HG03575 (cell line): ENCODE data around the gene NINJ1.
"Not testable (repeated sequence)": the region's sequence is repeated elsewhere in the genome, so short reads cannot be mapped to it uniquely, and the experiment has no call there.

Experiments
- ATAC-seq: cut with Tn5 transposase; IDR thresholded peaks from one replicate; pipeline ENCODE4 v1.9.1; 2021; ENCODE audit not compliant: unreplicated experiment, insufficient number of reproducible peaks, low FRiP score; ENCODE audit errors: extremely low read depth

The NINJ1 gene

DNA sequence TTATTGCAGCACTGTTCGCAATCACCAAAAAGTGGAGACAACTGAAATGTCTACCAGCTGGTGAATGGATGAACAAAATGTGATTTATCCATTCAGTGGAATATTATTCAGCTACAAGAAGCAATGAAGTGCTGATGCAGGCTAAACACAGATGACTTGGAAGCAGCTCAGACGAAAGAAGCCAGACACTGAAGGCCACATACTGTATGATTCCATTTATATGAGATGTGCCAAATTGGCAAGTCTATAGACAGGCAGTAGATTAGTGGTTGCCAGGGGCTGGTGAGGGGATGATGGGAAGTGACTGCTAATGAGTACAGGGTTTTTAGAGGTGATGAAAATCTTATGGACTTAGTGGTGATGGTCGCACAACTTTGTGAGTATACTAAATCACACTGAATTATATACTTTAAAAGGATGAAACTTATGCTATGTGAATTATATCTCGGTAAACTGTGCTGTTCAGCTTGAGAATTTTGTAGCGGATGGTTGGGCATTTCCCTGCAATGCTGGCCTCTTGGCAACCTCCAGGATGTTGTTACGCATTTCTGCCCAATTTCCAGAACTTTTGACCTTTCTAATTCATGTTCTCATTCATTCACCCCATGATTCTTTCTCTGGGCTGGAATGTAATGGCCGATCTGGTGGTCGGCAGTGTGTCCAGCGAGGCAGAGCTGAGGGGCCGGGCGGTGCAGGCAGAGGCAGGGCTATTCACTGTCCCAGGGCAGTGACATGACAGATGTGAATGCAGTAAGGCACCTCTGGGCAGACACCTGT is 27.9 kb upstream of the NINJ1 start:
- ATAC-seq = no peak

DNA sequence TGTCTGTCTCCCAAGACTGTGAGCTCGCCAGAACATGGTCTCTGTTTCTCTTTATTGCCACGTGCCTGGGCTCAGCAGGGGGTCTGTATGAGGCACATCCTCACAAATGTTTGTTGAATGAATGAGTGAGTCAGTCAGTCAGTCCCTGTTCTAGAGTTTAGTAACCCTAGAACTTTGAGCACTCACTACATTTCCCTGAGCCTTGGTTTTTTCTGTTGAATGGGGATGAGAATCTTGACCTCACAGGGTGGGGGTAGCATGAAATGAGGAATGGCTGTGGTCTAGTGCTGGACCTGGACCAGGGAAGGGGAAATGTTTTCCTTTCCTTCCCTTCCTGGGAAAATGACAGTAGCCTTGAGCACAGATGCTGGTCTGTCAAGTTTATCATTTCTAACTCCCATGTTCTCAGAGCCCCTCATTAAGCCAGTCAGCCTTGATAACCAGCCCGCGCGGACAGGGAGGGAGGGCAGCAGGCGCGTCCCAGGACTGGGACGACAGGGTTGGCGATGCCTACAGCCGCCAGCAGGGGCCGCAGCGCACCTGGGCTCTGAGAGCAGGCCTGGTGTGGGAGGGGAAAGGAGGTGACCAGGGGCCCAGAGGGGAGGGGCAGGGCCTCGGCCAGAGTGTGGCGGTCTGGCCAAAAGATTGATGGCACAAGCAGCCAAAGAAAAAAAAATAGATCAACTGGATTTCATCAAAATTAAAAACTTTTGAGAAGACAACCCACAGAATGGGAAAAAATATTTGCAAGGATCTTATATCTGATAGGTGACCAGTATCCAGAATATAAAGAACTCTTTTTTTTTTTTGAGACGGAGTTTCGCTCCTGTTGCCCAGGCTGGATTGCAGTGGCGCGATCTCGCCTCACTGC is 25.8 kb upstream of the NINJ1 start:
- ATAC-seq = no peak

- no peak for ATAC-seq
Observed at GRCh38 chr9:93156475-93157008, 22.5 kb upstream of the NINJ1 start.

DNA sequence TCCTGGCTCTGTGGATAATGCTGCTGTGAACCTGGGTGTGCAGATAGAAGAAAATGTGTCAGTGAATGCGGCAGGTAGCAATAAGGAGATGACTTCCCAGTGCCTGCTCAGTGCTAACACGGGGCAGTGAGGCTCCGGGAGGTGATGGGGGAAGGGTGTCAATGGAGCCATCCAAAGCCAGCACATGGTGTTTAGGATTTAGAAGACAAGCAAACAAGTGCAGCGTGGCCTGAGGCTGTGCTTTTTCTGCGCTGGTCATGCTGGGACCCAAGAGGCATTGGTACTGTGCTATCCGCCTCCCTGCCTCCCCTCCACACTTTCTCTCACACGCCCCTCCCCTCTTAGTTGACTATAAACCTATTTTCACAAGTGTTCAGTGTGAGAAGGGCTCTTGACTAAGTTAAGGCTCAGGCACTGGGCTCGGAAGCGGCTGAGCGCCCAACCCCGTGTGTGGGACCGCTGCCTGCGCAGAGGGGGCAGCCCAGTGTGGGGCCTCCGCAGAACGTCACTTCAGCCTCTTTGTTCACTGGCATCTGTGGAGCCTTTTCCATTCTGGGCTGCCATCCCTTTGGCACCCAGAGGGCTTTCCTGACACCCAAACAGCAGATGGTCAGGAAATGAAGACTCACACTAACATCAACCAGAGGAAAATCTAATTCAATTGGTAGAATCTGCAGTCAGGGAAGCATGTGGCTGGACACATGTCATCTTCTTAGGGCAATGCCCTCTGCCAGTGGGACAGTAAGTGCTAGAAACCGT is 21.8 kb upstream of the NINJ1 start:
- no peak for ATAC-seq

DNA sequence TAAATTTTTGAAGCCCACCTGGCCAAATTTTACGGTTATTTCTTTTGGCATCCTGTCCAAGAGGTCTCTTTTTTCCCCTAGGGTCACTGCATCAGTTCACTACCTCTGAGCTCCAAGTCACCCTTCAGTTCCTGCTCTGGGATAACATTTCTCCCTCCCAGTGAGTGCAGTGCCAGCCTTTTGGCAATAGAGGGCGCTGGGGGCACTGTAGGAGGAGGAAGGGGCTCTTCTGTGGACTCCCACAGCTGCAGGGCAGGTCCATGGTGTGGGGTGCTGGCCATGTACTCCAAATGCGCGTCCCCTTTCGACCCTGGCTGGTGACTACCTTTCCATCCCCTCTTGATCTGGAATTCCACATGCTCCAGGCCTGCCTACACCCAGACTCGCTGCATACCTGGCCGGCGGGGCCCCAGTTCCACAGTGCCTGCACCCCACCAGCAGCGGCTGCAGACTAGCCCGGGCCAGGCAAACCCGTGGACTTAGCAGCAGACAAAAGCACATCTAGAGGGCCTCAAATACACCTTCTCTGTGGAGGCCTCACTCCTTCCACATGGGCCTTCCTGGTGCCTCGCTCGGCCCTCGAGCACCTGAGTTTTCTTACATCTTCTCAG is 20.3 kb upstream of the NINJ1 start:
- ATAC-seq = no peak

- ATAC-seq = no peak
Observed at GRCh38 chr9:93151097-93151784, 17.2 kb upstream of the NINJ1 start.

- ATAC-seq = no peak
Observed at GRCh38 chr9:93149361-93149760, 15.3 kb upstream of the NINJ1 start.

DNA sequence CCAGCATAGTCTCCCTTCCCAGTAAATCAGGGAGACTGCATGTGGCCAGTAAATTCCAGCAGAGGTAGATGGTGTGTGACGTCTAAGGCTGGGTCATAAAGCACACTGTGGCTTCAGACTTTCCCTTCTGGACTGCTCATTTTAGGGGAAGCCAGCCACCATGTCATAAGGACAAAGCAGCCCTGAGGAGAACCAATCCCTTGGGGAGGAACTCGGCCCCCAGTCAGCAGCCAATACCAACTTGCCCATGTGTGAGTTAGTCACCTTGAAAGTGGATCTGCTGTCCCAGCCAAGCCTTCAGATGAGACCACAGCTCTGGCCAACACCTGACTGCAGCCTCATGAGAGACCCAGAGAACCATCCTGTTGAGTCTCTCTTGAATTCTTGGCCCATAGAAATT is 14.7 kb upstream of the NINJ1 start:
- ATAC-seq = no peak

- no peak for ATAC-seq
Observed at GRCh38 chr9:93147632-93148031, 13.6 kb upstream of the NINJ1 start.

DNA sequence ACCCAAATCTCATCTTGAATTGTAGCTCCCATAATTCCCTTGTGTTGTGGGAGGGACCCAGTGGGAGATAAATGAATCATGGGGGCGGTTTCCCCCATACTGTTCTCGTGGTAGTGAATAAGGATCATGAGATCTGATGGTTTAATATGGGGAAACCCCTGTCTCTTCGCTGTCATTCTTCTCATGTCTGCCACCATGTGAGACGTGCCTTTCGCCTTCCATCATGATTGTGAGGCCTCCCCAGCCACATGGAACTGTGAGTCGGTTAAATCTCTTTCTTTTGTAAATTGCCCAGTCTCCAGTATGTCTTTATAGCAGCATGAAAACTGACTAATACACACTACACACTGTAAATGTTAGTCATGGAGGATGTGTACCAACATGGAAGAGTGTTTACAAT is 12.6 kb upstream of the NINJ1 start:
- ATAC-seq = not testable (repeated sequence)

DNA sequence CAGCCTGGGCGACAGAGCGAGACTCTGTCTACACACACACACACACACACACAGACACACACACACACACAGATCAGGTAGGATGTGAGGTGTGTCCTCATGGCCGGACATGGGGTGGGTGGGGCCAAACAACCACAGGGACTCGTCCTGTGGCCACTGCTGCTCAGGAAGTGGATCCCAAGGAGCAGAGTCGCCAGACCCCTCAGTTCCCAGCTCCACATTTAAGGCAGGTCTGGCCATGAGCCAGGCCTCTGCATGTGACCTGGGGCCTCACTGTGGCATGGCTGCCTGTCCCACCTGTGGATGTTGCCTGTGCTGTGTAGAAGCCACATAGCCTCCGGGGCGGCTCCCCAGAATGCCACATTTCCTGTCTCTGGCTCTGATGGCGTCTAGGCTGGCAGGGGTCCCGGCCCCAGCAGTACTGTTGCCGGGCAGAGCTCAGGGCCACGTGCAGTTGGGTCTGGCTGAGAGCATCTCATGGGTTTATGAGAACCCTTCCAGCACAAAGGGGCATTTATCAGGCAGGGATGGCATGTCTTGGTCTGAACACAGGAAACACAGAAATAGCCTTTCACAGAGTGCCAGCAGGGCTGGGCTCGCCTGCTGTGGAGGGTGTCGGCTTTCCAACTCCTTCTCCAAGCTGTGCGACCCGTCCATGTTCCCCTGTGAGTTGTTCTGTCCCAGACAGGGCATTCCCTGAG is 9.9 kb upstream of the NINJ1 start:
- no peak for ATAC-seq

DNA sequence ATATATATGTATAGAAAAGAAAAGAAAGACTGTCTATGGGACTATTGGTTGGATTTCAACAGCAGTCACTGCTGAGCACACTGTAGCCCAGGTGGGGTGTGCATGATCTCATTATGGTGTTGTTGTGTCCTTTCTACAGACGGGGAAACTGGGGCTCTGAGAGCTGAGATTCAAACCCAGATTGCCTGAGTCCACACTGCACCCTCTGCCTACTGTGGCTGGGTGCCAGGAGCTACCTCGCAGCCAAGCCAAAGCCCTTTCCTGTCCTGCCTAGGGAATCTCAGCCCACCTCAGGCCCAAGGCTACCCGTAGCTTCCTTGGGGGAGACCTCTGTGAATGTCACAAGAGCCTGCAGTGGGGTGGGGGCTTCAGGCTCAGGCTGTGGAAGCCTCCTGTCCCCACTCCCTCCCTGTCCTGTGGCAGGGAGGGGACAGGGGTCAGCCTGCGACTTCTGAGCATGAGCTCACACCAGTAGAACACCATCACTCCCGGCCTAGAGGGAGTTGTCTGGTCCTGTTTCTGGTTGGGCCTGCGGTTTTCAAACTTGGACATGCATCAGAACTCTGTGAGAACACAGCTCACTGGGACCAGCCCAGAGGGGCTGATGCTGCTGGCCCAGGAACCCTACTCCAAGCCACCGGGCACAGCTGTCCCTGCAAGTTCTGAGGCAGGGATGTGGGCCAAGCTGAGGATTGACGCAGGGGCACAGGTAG is 7.9 kb upstream of the NINJ1 start:
- ATAC-seq = no peak

GRCh38 chr9:93139365-93140182 is 5.5 kb upstream of the NINJ1 start:
- ATAC-seq = no peak

DNA sequence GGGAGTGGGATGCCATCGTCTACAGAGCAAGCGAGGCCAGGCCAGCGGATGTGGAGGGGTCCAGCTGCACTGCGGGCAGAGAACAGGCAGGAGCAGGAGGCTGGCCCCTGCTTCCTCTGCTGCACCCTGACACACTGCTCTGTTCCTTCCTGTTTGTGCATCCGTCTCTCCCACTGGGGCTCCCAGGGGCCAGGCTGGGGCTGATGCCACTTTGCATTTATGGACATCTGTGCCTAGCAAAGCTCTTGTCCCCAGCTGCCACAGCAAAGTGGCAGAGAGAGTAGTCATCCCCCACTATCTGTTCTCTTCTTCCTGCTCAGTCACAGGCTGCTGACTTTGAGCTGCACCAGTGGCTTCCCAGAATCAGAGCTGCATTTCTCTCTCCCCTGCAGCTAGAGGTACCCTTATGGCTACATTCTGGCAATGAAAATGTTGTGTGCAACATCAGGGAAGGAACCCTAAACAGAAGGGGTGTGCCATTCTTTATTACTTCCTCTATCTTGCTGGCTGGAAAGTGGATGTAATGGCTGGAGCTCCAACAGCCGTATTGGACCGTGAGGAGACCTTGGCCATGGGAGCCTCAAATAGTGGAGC is 4.2 kb upstream of the NINJ1 start:
- no peak for ATAC-seq

DNA sequence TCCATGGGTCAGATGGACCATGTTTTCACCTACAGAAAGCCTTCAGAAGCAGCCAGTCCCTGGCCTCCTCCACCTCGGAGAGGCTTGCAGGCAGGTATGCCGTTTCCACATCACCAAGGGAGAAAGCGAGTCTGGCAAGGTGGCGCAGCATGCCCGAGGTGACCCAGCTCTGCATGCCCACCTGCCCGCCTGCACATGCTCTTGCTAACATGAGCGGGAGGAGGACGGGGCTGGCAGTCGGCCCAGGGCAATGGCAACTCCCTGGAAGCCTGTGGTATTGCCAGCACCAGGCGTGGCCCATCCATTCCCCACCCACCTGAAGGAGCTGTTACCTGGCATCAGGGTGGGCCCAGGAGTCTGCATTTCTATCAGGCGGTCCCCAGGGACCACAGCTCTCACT is 3.3 kb upstream of the NINJ1 start:
- ATAC-seq = no peak

DNA sequence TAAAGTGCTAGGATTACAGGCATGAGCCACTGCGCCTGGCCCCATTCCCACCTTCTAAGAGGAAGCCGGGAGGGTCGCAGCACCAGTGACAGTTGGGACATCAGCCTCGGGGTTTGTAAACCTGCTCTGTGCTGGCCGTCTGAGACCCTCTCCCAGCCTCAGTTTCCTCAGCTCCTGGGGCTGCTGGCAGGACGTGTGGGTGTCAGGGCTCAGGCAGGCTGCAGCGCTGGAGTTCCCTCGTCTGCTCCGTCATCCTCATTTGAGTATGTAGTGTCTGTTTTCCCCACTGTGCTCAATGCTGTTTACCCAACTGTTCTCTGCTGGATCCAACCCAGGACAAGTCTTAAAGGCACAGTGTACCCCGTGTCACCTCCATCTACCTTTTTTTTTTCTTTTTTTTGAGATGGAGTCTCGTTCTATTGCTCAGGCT is 2.0 kb upstream of the NINJ1 start:
- no peak for ATAC-seq
